K562 (cell line): ENCODE measurements around the gene MYG1. TPM values are rescaled to one million over a fixed set of nuclear protein-coding genes. Genes with fewer than 3 reads are reported as not detected.

Source experiments
- ATAC-seq: fragments of 200-7000 bp; cut with Tn5 transposase; 3 replicates; pipeline ENCODE4 v1.9.1; 2020; ENCODE audit warnings: moderate library complexity
- BruUV-seq: library from RNA; stranded (reverse); fragments of 400-500 nt; replicated peaks from 2 replicates; lab custom pipeline; 2021; lab: Mats Ljungman, UMichigan
- CTCF ChIA-PET: fragments of 300-600 bp; formaldehyde crosslinking; extraction: SDS; loops from one replicate; lab custom pipeline; 2021; ENCODE audit warnings: low intra/inter-chr PET ratio; lab: Yijun Ruan, JAX
- POLR2A ChIA-PET: fragments of 300-600, 350-650 bp; sonication (Branson Sonifier 250); formaldehyde crosslinking; extraction: SDS; loops from one replicate; lab custom pipeline; 2021; ENCODE audit warnings: antibody characterized with exemption, inconsistent platforms; lab: Yijun Ruan, JAX
- DNase-seq, 4 experiments: peaks; one replicate each; pipeline versions ENCODE4 v3.0.0 to v3.0.0-alpha.2; 2011 to 2018; ENCODE audit warnings: low spot score in 3 of 4, mixed read lengths in 3 of 4; ENCODE audit errors: extremely low read depth in 1 of 4
- FAIRE-seq: peaks from 2 replicates; lab custom pipeline; 2011; peaks lifted over from hg19 to GRCh38; lab: Jason Lieb, UNC
- H2AFZ ChIP-seq: 2 replicates; pipeline ENCODE4 v1.6.0; 2011; ENCODE audit warnings: low read depth, low read length, control low read depth, inconsistent platforms
- H3K27ac ChIP-seq: fragments of 200-600 bp; 3 replicates; pipeline ENCODE4 v1.8.0; 2011; ENCODE audit warnings: low read depth, mild to moderate bottlenecking, control low read depth, inconsistent platforms, low read length, moderate library complexity, mixed read lengths; ENCODE audit errors: extremely low read depth
- H3K27me3 ChIP-seq, 2 experiments: fragments of 300-600 bp in 1 of 2; 2 replicates in 1 of 2; 3 replicates in 1 of 2; pipeline versions ENCODE4 v1.6.0 to v1.8.0; 2011; ENCODE audit warnings: inconsistent platforms in 2 of 2, low read length in 2 of 2, mild to moderate bottlenecking in 1 of 2, mixed read lengths in 1 of 2, moderate library complexity in 1 of 2; ENCODE audit not compliant: control insufficient read depth in 2 of 2, insufficient read depth in 2 of 2
- H3K36me3 ChIP-seq: fragments of 300-600 bp; 3 replicates; pipeline ENCODE4 v1.8.0; 2011; ENCODE audit warnings: mild to moderate bottlenecking, low read length, inconsistent platforms; ENCODE audit not compliant: control insufficient read depth, insufficient read depth
- H3K4me1 ChIP-seq, 2 experiments: fragments of 200-600 bp in 1 of 2; replicated peaks in 1 of 2; 2 replicates in 1 of 2; 3 replicates in 1 of 2; pipeline versions ENCODE4 v1.5.1 to v1.8.0; 2011; ENCODE audit warnings: inconsistent platforms in 2 of 2, low read length in 2 of 2, mild to moderate bottlenecking in 1 of 2, mixed read lengths in 1 of 2, moderate library complexity in 1 of 2; ENCODE audit not compliant: control insufficient read depth in 2 of 2, insufficient read depth in 2 of 2
- H3K4me2 ChIP-seq: 2 replicates; pipeline ENCODE4 v1.6.1; 2011; ENCODE audit warnings: low read length, control low read depth, inconsistent platforms, mixed read lengths; ENCODE audit not compliant: insufficient read depth
- H3K4me3 ChIP-seq: fragments of 200-600 bp; sonication (generic), shearing (Covaris generic); 2 replicates; pipeline ENCODE4 v1.5.1; 2016; ENCODE audit warnings: control low read depth, inconsistent platforms
- H3K79me2 ChIP-seq: fragments of 200-600 bp; 3 replicates; pipeline ENCODE4 v1.8.0; 2011; ENCODE audit warnings: low read length, inconsistent platforms; ENCODE audit not compliant: control insufficient read depth, insufficient read depth
- H3K9ac ChIP-seq, 2 experiments: 2 replicates each; pipeline versions ENCODE4 v1.6.0 to v1.6.1; 2011; ENCODE audit warnings: low read depth in 2 of 2, low read length in 2 of 2, control low read depth in 1 of 2, inconsistent platforms in 1 of 2, mild to moderate bottlenecking in 1 of 2, mixed read lengths in 1 of 2; ENCODE audit not compliant: insufficient read depth in 1 of 2
- H3K9me1 ChIP-seq: one replicate; pipeline ENCODE4 v1.6.0; 2011; ENCODE audit warnings: inconsistent platforms, mild to moderate bottlenecking, low read length, moderate library complexity; ENCODE audit not compliant: control insufficient read depth, insufficient read depth
- H3K9me3 ChIP-seq: replicated peaks from 2 replicates; pipeline ENCODE4 v1.5.1; 2011; ENCODE audit warnings: low read depth, low read length, inconsistent platforms; ENCODE audit not compliant: control insufficient read depth, insufficient read depth
- H4K20me1 ChIP-seq: replicated peaks from 2 replicates; pipeline ENCODE4 v1.6.1; 2011; ENCODE audit warnings: low read length, inconsistent platforms, mixed read lengths; ENCODE audit not compliant: control insufficient read depth, insufficient read depth
- ELF2 ChIP-seq: fragments of 250-450 bp; sonication (Bioruptor Pico); IDR thresholded peaks from 2 replicates; pipeline ENCODE4 v1.5.0; 2021; ENCODE audit warnings: mild to moderate bottlenecking
- ETV5 ChIP-seq: sonication (generic); formaldehyde crosslinking; IDR thresholded peaks from 2 replicates; pipeline ENCODE4 v1.4.0; 2020; ENCODE audit warnings: low read depth, mild to moderate bottlenecking, missing genetic modification reagents
- HMG20A ChIP-seq: fragments of 450-650 bp; formaldehyde crosslinking; conservative IDR thresholded peaks from 2 replicates; pipeline ENCODE4 v1.4.0; 2020; ENCODE audit warnings: mild to moderate bottlenecking, mixed read lengths
- JUN ChIP-seq, 2 experiments: sonication (generic) in 1 of 2; formaldehyde crosslinking in 1 of 2; IDR thresholded peaks; 2 replicates each; pipeline versions ENCODE4 v1.6.1 to v1.8.0; 2012 to 2022; ENCODE audit warnings: borderline replicate concordance in 2 of 2, mild to moderate bottlenecking in 2 of 2, improper control_type of control experiment in 1 of 2, low read depth in 1 of 2, low read length in 1 of 2, missing genetic modification reagents in 1 of 2
- LCOR ChIP-seq: sonication (generic); formaldehyde crosslinking; IDR thresholded peaks from 2 replicates; pipeline ENCODE4 v1.8.0; 2022; ENCODE audit warnings: mild to moderate bottlenecking, missing genetic modification reagents
- NCOA4 ChIP-seq: fragments of 450-650 bp; IDR thresholded peaks from 2 replicates; pipeline ENCODE4 v1.6.1; 2018; ENCODE audit warnings: mild to moderate bottlenecking; ENCODE audit not compliant: partially characterized antibody
- NR3C1 ChIP-seq: sonication (generic); formaldehyde crosslinking; IDR thresholded peaks from 2 replicates; pipeline ENCODE4 v1.8.1; 2022; ENCODE audit warnings: missing genetic modification reagents
- POLR3A ChIP-seq: IDR thresholded peaks from 2 replicates; pipeline ENCODE4 v1.6.1; 2011; ENCODE audit warnings: borderline replicate concordance, mild to moderate bottlenecking, moderate library complexity; ENCODE audit not compliant: insufficient read length, insufficient read depth; ENCODE audit errors: extremely low read depth
- PPARD ChIP-seq: fragments of 250-450 bp; sonication (Bioruptor Pico); IDR thresholded peaks from 2 replicates; pipeline ENCODE4 v1.8.0; 2022; ENCODE audit warnings: inconsistent platforms, mild to moderate bottlenecking, moderate library complexity
- SAP30 ChIP-seq: fragments of 200-600 bp; sonication (generic); IDR thresholded peaks from 2 replicates; pipeline ENCODE4 v1.6.1; 2012; ENCODE audit warnings: borderline replicate concordance, low read depth, mild to moderate bottlenecking, moderate library complexity, low read length, control low read depth, inconsistent platforms; ENCODE audit not compliant: insufficient read depth, poor library complexity, severe bottlenecking
- TARDBP ChIP-seq: fragments of 450-650 bp; IDR thresholded peaks from 2 replicates; pipeline ENCODE4 v1.6.1; 2016
- ZNF324 ChIP-seq: fragments of 250-450 bp; sonication (Bioruptor Pico); IDR thresholded peaks from 2 replicates; pipeline ENCODE4 v1.4.0; 2020; ENCODE audit warnings: mild to moderate bottlenecking
- ZNF551 ChIP-seq: fragments of 250-450 bp; sonication (Bioruptor Pico); IDR thresholded peaks from 2 replicates; pipeline ENCODE4 v1.5.0; 2021; ENCODE audit warnings: mild to moderate bottlenecking, moderate library complexity
- ZNF77 ChIP-seq: fragments of 250-450 bp; sonication (Bioruptor Pico); IDR thresholded peaks from 2 replicates; pipeline ENCODE4 v1.5.0; 2020
- WGBS: fragments of 100-300 bp; shearing (Covaris generic); methylation state at CpG from one replicate; pipeline ENCODE4 v1.1.6; 2016; ENCODE audit warnings: low coverage, mixed read lengths; ENCODE audit not compliant: insufficient coverage; ENCODE audit errors: missing lambda C conversion rate; 5-methylcytosine and 5-hydroxymethylcytosine counted together
- in situ Hi-C: fragments of 300-500 bp; cut with MboI; formaldehyde crosslinking; loops from 4 replicates; pipeline ENCODE4 v1.15.0; 2018; ENCODE audit warnings: inconsistent platforms, mixed read lengths
- intact Hi-C: fragments of 100-400 bp; cut with micrococcal nuclease; formaldehyde crosslinking; loops from 2 replicates; pipeline ENCODE4 v1.14.2; 2022
- polyA plus RNA-seq, 8 experiments: library from polyadenylated mRNA; depleted of rRNA in 4 of 8; stranded (reverse) in 5 of 8; unstranded in 3 of 8; fragments of >200 nt; fragmentation: Nextera tagmentation in 2 of 8; fragmentation: Illumina TruSeq in 1 of 8; extraction: Ambion mirVana in 2 of 8; extraction: Trizol in 1 of 8; gene quantifications; 2 replicates each; pipeline versions ENCODE4 v1.2.1 to v1.2.3, GENCODE V29; 2011 to 2014; ENCODE audit warnings: inconsistent platforms in 1 of 8, missing spikeins in 1 of 8
- total RNA-seq, 7 experiments: library from RNA; depleted of rRNA in 6 of 7; stranded (reverse); fragments of >200 nt in 6 of 7; fragmentation: Illumina TruSeq in 2 of 7; extraction: Trizol in 2 of 7; gene quantifications; 2 replicates each; pipeline versions ENCODE4 v1.2.1 to v1.2.3, GENCODE V29; 2011 to 2021; ENCODE audit warnings: low replicate concordance in 1 of 7
- TF ChIP-seq, protein P1 (sequence below): sonication (generic); formaldehyde crosslinking; IDR thresholded peaks from 2 replicates; pipeline ENCODE4 v1.8.1; 2023; ENCODE audit warnings: mild to moderate bottlenecking, missing genetic modification reagents
- TF ChIP-seq, protein P2 (sequence below): sonication (generic); formaldehyde crosslinking; IDR thresholded peaks from 2 replicates; pipeline ENCODE4 v1.8.1; 2023; ENCODE audit warnings: mild to moderate bottlenecking, missing genetic modification reagents

Gene MYG1
- total and polyA plus RNA-seq, 9 of the 15 experiments (the other 6 are each of a cell fraction or from before 2014, with no cell fraction given), result 0.45 to 5.6 (median 2.1) TPM

DNA sequence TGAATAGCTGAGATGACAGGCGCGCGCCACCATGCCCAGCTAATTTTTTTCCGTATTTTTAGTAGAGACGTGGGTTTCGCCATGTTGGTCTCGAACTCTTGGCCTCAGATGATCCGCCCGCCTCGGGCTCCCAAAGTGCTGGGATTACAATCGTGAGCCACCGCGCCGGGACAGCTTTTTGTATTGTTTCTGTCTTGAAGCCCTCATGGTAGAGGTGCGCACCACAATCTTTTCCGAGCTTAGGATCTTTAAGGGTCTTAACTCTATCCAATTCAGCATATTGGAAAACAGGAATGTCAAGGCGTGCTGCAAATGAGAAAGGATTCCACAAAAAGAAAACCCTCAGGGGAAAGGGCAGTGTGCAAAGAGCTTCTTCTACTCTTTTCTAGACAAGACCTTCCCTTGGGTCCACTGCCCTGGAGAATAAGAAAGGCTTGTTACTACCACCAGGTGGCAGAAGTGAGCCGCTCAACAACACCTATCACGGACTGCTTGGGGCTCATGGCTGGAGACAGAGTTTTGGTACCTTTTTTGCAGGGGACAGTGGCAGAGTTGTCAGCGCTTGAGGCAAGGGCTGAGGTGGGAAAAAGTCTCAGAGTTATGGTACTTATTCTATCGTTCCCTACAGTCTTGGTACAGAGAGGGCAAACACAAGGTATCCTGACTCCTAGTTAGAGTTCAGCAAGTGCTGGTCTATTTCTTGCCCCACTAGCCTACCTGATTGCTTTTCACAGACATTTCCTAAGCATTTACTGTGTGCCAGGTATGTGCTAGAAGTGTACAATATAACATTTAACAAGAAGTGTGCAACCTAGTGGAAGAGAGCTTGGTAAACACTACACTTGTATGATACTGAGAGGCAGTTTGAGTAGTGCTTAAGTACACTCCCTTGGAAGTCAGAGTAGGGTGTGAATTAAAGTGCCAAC is 53.1 kb downstream of the MYG1 start:
- Histone ChIP-seq H3K9me1 (no peaks in the 10 kb centered on the region), H3K27me3 (no peaks in the 10 kb centered on the region), H3K4me1 (peaks cover 12 to 17% of the 10 kb centered on the region in 2 experiments), H4K20me1 (no peaks in the 10 kb centered on the region), H3K36me3 (no peaks in the 10 kb centered on the region), H2AFZ (peak overlapping the region; percentile 90), H3K4me2 (peak overlapping the region; percentile 42; the same call in 1 of the 2 replicates), H3K9me3 (no peaks in the 10 kb centered on the region), H3K4me3 (no peak overlapping the region), H3K79me2 (no peaks in the 10 kb centered on the region), H3K9ac (peak overlapping the region; percentile 39 to 43; a peak in 2 of 4 replicates), H3K27ac (no peak overlapping the region)
- CTCF ChIA-PET, result interaction anchor here (0.6 to 4.3 kb wide), 10 partner anchors 29 to 306 kb away, joined by 3 to 43 read pairs (median 5); partner anchors contain the start of genes AMHR2, NPFF, PCBP2 and SP1
- POLR2A ChIA-PET, result interaction anchor here (0.6 to 1.5 kb wide), 17 partner anchors 13 to 195 kb away, joined by 3 to 9 read pairs (median 4); partner anchors contain the start of genes AMHR2, SP7 and TARBP2
- DNase-seq (peak; percentile 71 to 93 (median 74)), ATAC-seq (peak; percentile 95), FAIRE-seq (peak; percentile 95)
- intact Hi-C loops (loop anchor here (1.0 kb wide), 4 partner anchors 30 to 156 kb away; no protein-coding TSS in a partner anchor), in situ Hi-C loops (no loop called here)
- WGBS, result 46% methylated on average over 21 of the region's 21 CpGs
- no TSS peak for BruUV-seq
- TF ChIP-seq ZNF77 (CRISPR knock-in tag) (no peak), HMG20A (CRISPR knock-in tag) (no peak), NR3C1 (CRISPR knock-in tag) (no peak), ETV5 (no peak), POLR3A (no peak), LCOR (CRISPR knock-in tag) (no peak), TARDBP (no peak), NCOA4 (no peak), PPARD (CRISPR knock-in tag) (no peak), SAP30 (no peak), ELF2 (CRISPR knock-in tag) (no peak), JUN (IDR thresholded peaks at IDR 0.05; ENCODE audit: borderline replicate concordance, low read depth, low read length) (0 out of 2 replicates have a peak, but pooled peaks have one; percentile 26), JUN (CRISPR knock-in tag; IDR thresholded peaks at IDR 0.05; ENCODE audit: borderline replicate concordance) (no peak), ZNF324 (no peak), ZNF551 (CRISPR knock-in tag) (no peak)
- TF ChIP-seq, protein P1, sequence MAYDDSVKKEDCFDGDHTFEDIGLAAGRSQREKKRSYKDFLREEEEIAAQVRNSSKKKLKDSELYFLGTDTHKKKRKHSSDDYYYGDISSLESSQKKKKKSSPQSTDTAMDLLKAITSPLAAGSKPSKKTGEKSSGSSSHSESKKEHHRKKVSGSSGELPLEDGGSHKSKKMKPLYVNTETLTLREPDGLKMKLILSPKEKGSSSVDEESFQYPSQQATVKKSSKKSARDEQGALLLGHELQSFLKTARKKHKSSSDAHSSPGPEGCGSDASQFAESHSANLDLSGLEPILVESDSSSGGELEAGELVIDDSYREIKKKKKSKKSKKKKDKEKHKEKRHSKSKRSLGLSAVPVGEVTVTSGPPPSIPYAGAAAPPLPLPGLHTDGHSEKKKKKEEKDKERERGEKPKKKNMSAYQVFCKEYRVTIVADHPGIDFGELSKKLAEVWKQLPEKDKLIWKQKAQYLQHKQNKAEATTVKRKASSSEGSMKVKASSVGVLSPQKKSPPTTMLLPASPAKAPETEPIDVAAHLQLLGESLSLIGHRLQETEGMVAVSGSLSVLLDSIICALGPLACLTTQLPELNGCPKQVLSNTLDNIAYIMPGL (CRISPR knock-in tag), result no peak
- TF ChIP-seq, protein P2, sequence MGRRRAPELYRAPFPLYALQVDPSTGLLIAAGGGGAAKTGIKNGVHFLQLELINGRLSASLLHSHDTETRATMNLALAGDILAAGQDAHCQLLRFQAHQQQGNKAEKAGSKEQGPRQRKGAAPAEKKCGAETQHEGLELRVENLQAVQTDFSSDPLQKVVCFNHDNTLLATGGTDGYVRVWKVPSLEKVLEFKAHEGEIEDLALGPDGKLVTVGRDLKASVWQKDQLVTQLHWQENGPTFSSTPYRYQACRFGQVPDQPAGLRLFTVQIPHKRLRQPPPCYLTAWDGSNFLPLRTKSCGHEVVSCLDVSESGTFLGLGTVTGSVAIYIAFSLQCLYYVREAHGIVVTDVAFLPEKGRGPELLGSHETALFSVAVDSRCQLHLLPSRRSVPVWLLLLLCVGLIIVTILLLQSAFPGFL, result no peak
